ENCODE data around the gene GAB3.

The GAB3 gene

GRCh38 chrX:154714925-154715324 lies 36.0 kb downstream of the GAB3 start:
- Histone ChIP-seq H4K91ac (ENCODE audit: low read depth, low read length, poor library complexity) (no peak overlapping the region), H4K8ac (ENCODE audit: low read depth, low read length) (no peak overlapping the region), H3K14ac (ENCODE audit: low read length) (no peak overlapping the region), H2BK120ac (ENCODE audit: low read depth, low read length) (no peak overlapping the region), H3K9me3 (replicated peaks in 1 of 2; ENCODE audit: control insufficient read depth in 2 of 2, insufficient read depth in 1 of 2, low read depth in 1 of 2, low read length in 2 of 2) (no peaks in the 10 kb centered on the region), H3K23ac (ENCODE audit: low read depth, low read length, poor library complexity) (no peak overlapping the region), H2BK12ac (ENCODE audit: low read length) (no peak overlapping the region), H3K79me1 (ENCODE audit: low read depth, low read length) (no peaks in the 10 kb centered on the region), H3K36me3 (replicated peaks in 1 of 2; ENCODE audit: control insufficient read depth in 2 of 2, insufficient read depth in 2 of 2, low read length in 2 of 2) (no peaks in the 10 kb centered on the region), H3K9ac (ENCODE audit: low read depth, low read length, poor library complexity) (no peak overlapping the region), H3K27ac (replicated peaks; ENCODE audit: low read length) (no peak overlapping the region), H2AFZ (ENCODE audit: low read length) (no peak overlapping the region), H2BK15ac (ENCODE audit: low read length) (no peak overlapping the region), H3K4me3 (ENCODE audit: low read length in 2 of 2) (no peak overlapping the region), H3K18ac (ENCODE audit: low read length) (no peak overlapping the region), H3K4me2 (ENCODE audit: insufficient read depth, low read length, poor library complexity, severe bottlenecking) (no peak overlapping the region), H3K4ac (ENCODE audit: low read length) (no peak overlapping the region), H3K4me1 (ENCODE audit: control insufficient read depth in 2 of 2, insufficient read depth in 1 of 2, low read depth in 1 of 2, low read length in 2 of 2) (no peaks in the 10 kb centered on the region), H3K27me3 (ENCODE audit: control insufficient read depth in 3 of 3, insufficient read depth in 3 of 3, low read depth in 1 of 3, low read length in 3 of 3) (peaks cover 0 to 5% (median 0%) of the 10 kb centered on the region in 3 experiments), H2BK5ac (ENCODE audit: low read length) (no peak overlapping the region), H2AK5ac (ENCODE audit: low read depth, low read length) (no peak overlapping the region)
- no CpG with 5 or more reads among the region's 2 CpGs for WGBS, 2 donors (ENCODE audit: extremely low coverage in 2 of 2, insufficient read length in 2 of 2, insufficient replicate concordance in 1 of 2)
- DNase-seq (ENCODE audit: low spot score) = peak; percentile 35

- Histone ChIP-seq H3K4me1 (ENCODE audit: control insufficient read depth in 2 of 2, insufficient read depth in 1 of 2, low read depth in 1 of 2, low read length in 2 of 2) (no peaks in the 10 kb centered on the region), H2BK120ac (ENCODE audit: low read depth, low read length) (no peak overlapping the region), H3K27me3 (ENCODE audit: control insufficient read depth in 3 of 3, insufficient read depth in 3 of 3, low read depth in 1 of 3, low read length in 3 of 3) (peaks cover 0 to 3% (median 0%) of the 10 kb centered on the region in 3 experiments), H2BK12ac (ENCODE audit: low read length) (no peak overlapping the region), H4K8ac (ENCODE audit: low read depth, low read length) (no peak overlapping the region), H3K79me1 (ENCODE audit: low read depth, low read length) (no peaks in the 10 kb centered on the region), H2BK15ac (ENCODE audit: low read length) (no peak overlapping the region), H3K4me2 (ENCODE audit: insufficient read depth, low read length, poor library complexity, severe bottlenecking) (no peak overlapping the region), H3K18ac (ENCODE audit: low read length) (no peak overlapping the region), H3K9me3 (replicated peaks in 1 of 2; ENCODE audit: control insufficient read depth in 2 of 2, insufficient read depth in 1 of 2, low read depth in 1 of 2, low read length in 2 of 2) (no peaks in the 10 kb centered on the region), H3K4ac (ENCODE audit: low read length) (no peak overlapping the region), H3K36me3 (replicated peaks in 1 of 2; ENCODE audit: control insufficient read depth in 2 of 2, insufficient read depth in 2 of 2, low read length in 2 of 2) (no peaks in the 10 kb centered on the region), H3K27ac (replicated peaks; ENCODE audit: low read length) (no peak overlapping the region), H4K91ac (ENCODE audit: low read depth, low read length, poor library complexity) (no peak overlapping the region), H3K14ac (ENCODE audit: low read length) (no peak overlapping the region), H3K4me3 (ENCODE audit: low read length in 2 of 2) (no peak overlapping the region), H2AFZ (ENCODE audit: low read length) (no peak overlapping the region), H3K23ac (ENCODE audit: low read depth, low read length, poor library complexity) (no peak overlapping the region), H3K9ac (ENCODE audit: low read depth, low read length, poor library complexity) (no peak overlapping the region), H2BK5ac (ENCODE audit: low read length) (no peak overlapping the region), H2AK5ac (ENCODE audit: low read depth, low read length) (no peak overlapping the region)
- WGBS, 2 donors (ENCODE audit: extremely low coverage in 2 of 2, insufficient read length in 2 of 2, insufficient replicate concordance in 1 of 2) = no CpG with 5 or more reads among the region's 7 CpGs
- DNase-seq (ENCODE audit: low spot score) = no peak
Measured at GRCh38 chrX:154712781-154713740, 37.8 kb downstream of the GAB3 start.

GRCh38 chrX:154711264-154711663 lies 39.6 kb downstream of the GAB3 start:
- Histone ChIP-seq H3K18ac (ENCODE audit: low read length) (no peak overlapping the region), H4K8ac (ENCODE audit: low read depth, low read length) (no peak overlapping the region), H3K27ac (replicated peaks; ENCODE audit: low read length) (no peak overlapping the region), H3K4ac (ENCODE audit: low read length) (no peak overlapping the region), H3K14ac (ENCODE audit: low read length) (no peak overlapping the region), H3K4me1 (ENCODE audit: control insufficient read depth in 2 of 2, insufficient read depth in 1 of 2, low read depth in 1 of 2, low read length in 2 of 2) (no peaks in the 10 kb centered on the region), H4K91ac (ENCODE audit: low read depth, low read length, poor library complexity) (no peak overlapping the region), H3K23ac (ENCODE audit: low read depth, low read length, poor library complexity) (no peak overlapping the region), H3K9ac (ENCODE audit: low read depth, low read length, poor library complexity) (no peak overlapping the region), H3K36me3 (replicated peaks in 1 of 2; ENCODE audit: control insufficient read depth in 2 of 2, insufficient read depth in 2 of 2, low read length in 2 of 2) (no peaks in the 10 kb centered on the region), H2BK12ac (ENCODE audit: low read length) (no peak overlapping the region), H3K27me3 (ENCODE audit: control insufficient read depth in 3 of 3, insufficient read depth in 3 of 3, low read depth in 1 of 3, low read length in 3 of 3) (no peaks in the 10 kb centered on the region), H3K4me3 (ENCODE audit: low read length in 2 of 2) (no peak overlapping the region), H2BK120ac (ENCODE audit: low read depth, low read length) (no peak overlapping the region), H2BK15ac (ENCODE audit: low read length) (no peak overlapping the region), H2AK5ac (ENCODE audit: low read depth, low read length) (no peak overlapping the region), H3K9me3 (replicated peaks in 1 of 2; ENCODE audit: control insufficient read depth in 2 of 2, insufficient read depth in 1 of 2, low read depth in 1 of 2, low read length in 2 of 2) (no peaks in the 10 kb centered on the region), H2AFZ (ENCODE audit: low read length) (no peak overlapping the region), H2BK5ac (ENCODE audit: low read length) (no peak overlapping the region), H3K79me1 (ENCODE audit: low read depth, low read length) (no peaks in the 10 kb centered on the region), H3K4me2 (ENCODE audit: insufficient read depth, low read length, poor library complexity, severe bottlenecking) (no peak overlapping the region)
- no peak for DNase-seq (ENCODE audit: low spot score)
- WGBS, 2 donors (ENCODE audit: extremely low coverage in 2 of 2, insufficient read length in 2 of 2, insufficient replicate concordance in 1 of 2) = no CpG with 5 or more reads among the region's 1 CpG

GRCh38 chrX:154710309-154710708 lies 40.6 kb downstream of the GAB3 start:
- H2AK5ac ChIP-seq (ENCODE audit: low read depth, low read length) = no peak overlapping the region
- WGBS, 2 donors (ENCODE audit: extremely low coverage in 2 of 2, insufficient read length in 2 of 2, insufficient replicate concordance in 1 of 2) = no CpG with 5 or more reads among the region's 4 CpGs

More at GRCh38 chrX:154710309-154710708, 40.6 kb downstream of the GAB3 start:
- Histone ChIP-seq H3K4me1 (ENCODE audit: control insufficient read depth in 2 of 2, insufficient read depth in 1 of 2, low read depth in 1 of 2, low read length in 2 of 2) (no peaks in the 10 kb centered on the region), H3K23ac (ENCODE audit: low read depth, low read length, poor library complexity) (no peak overlapping the region), H3K27me3 (ENCODE audit: control insufficient read depth in 3 of 3, insufficient read depth in 3 of 3, low read depth in 1 of 3, low read length in 3 of 3) (no peaks in the 10 kb centered on the region), H3K27ac (replicated peaks; ENCODE audit: low read length) (no peak overlapping the region), H3K18ac (ENCODE audit: low read length) (no peak overlapping the region), H3K4me2 (ENCODE audit: insufficient read depth, low read length, poor library complexity, severe bottlenecking) (no peak overlapping the region), H2AFZ (ENCODE audit: low read length) (no peak overlapping the region), H2BK15ac (ENCODE audit: low read length) (no peak overlapping the region), H3K79me1 (ENCODE audit: low read depth, low read length) (no peaks in the 10 kb centered on the region), H2BK5ac (ENCODE audit: low read length) (no peak overlapping the region), H4K91ac (ENCODE audit: low read depth, low read length, poor library complexity) (no peak overlapping the region), H3K4ac (ENCODE audit: low read length) (no peak overlapping the region), H3K4me3 (ENCODE audit: low read length in 2 of 2) (no peak overlapping the region), H4K8ac (ENCODE audit: low read depth, low read length) (no peak overlapping the region), H3K36me3 (replicated peaks in 1 of 2; ENCODE audit: control insufficient read depth in 2 of 2, insufficient read depth in 2 of 2, low read length in 2 of 2) (no peaks in the 10 kb centered on the region), H3K14ac (ENCODE audit: low read length) (no peak overlapping the region), H3K9me3 (replicated peaks in 1 of 2; ENCODE audit: control insufficient read depth in 2 of 2, insufficient read depth in 1 of 2, low read depth in 1 of 2, low read length in 2 of 2) (no peaks in the 10 kb centered on the region), H3K9ac (ENCODE audit: low read depth, low read length, poor library complexity) (no peak overlapping the region), H2BK12ac (ENCODE audit: low read length) (no peak overlapping the region), H2BK120ac (ENCODE audit: low read depth, low read length) (no peak overlapping the region)
- no peak for DNase-seq (ENCODE audit: low spot score)

Data from neuronal stem cell (in vitro differentiated cells).